GM13976 (cell line): ENCODE results near the gene CNBD2.
"Not testable (repeated sequence)": the region's sequence is repeated elsewhere in the genome, so short reads cannot be mapped to it uniquely, and the experiment has no call there.

Source experiments
- DNase-seq: peaks from one replicate; pipeline ENCODE4 v3.0.0; 2012; ENCODE audit warnings: low spot score
- in situ Hi-C: fragments of 300-500 bp; cut with MboI; formaldehyde crosslinking; loops from one replicate; pipeline ENCODE4 v1.12.0; 2022; ENCODE audit warnings: low sequenced_read_pairs, mixed read lengths, inconsistent platforms; ENCODE audit not compliant: unreplicated experiment
- TF ChIP-seq, protein P1 (sequence below): IDR thresholded peaks from 2 replicates; pipeline ENCODE4 v1.5.1; 2012; ENCODE audit warnings: borderline replicate concordance, mild to moderate bottlenecking; ENCODE audit not compliant: insufficient read depth; ENCODE audit errors: extremely low read depth, missing control alignments, control extremely low read depth

Gene CNBD2

DNA sequence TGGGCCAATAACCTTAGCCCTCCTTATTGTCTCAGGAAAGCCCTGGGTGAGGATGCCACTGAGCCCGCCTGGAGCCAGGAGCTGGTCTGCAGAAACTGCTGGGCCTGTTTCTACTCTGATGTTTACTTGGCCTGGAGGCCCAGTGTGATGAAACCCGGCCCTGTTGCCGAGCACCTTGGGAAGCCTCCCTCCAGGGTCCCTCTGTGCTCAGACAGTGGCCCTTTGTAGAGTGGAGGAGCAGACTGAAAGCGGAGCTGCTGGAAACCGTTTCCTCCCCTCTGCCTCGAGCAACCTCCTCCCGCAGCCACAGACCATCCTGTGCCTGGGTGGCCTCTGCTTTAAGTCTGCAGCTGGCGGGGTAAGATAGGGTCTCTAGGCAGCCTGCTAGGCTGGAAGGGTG, 102.1 kb downstream of the CNBD2 start:
- TF ChIP-seq, protein P1, sequence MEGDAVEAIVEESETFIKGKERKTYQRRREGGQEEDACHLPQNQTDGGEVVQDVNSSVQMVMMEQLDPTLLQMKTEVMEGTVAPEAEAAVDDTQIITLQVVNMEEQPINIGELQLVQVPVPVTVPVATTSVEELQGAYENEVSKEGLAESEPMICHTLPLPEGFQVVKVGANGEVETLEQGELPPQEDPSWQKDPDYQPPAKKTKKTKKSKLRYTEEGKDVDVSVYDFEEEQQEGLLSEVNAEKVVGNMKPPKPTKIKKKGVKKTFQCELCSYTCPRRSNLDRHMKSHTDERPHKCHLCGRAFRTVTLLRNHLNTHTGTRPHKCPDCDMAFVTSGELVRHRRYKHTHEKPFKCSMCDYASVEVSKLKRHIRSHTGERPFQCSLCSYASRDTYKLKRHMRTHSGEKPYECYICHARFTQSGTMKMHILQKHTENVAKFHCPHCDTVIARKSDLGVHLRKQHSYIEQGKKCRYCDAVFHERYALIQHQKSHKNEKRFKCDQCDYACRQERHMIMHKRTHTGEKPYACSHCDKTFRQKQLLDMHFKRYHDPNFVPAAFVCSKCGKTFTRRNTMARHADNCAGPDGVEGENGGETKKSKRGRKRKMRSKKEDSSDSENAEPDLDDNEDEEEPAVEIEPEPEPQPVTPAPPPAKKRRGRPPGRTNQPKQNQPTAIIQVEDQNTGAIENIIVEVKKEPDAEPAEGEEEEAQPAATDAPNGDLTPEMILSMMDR: no peak
- in situ Hi-C loops: no loop called here
- no peak for DNase-seq

GRCh38 chr20:36071848-36072247, 103.5 kb downstream of the CNBD2 start:
- TF ChIP-seq, protein P1: no peak
- in situ Hi-C loops: no loop called here
- no peak for DNase-seq

DNA sequence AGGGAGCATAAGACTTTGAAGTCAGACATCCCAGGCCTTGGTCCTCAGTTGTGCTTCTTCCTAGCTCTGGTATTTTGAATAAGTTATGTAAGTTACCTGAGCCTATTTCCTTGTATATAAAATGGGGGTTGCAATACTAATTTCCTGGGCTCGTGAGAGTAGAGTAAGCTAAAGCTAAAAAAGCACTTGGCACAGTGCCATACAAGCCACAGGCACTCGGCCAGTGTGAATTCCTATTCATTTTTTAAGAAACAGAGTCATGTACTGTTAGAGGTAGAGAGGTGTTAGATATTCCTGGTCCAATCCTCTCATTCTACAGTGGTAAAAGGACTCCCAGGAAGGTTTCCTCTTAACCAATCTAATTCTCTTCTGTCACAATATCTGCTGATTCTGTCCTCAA, 106.6 kb downstream of the CNBD2 start:
- in situ Hi-C loops: no loop called here
- TF ChIP-seq, protein P1: no peak
- DNase-seq: no peak

DNA sequence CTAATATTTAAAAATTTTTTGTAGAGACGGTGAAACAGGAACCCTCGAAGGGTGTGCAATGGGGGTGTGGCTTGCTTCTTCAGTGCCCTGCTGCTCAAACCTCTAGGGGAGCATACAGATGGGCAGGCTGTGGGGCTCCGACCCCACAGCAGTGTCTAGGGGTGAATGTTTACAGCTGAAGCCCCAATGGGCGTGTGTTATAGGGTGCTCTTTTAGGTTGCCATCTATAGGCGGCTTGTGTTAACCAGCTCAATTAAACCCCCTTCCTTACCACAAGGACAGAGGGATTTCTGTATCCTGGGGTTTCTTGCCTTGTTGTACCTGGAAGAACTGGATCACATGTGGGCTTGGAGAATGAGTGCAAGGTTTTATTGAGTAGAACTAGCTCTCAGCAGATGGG, 109.4 kb downstream of the CNBD2 start:
- DNase-seq, in situ Hi-C loops: not testable (repeated sequence)

DNA sequence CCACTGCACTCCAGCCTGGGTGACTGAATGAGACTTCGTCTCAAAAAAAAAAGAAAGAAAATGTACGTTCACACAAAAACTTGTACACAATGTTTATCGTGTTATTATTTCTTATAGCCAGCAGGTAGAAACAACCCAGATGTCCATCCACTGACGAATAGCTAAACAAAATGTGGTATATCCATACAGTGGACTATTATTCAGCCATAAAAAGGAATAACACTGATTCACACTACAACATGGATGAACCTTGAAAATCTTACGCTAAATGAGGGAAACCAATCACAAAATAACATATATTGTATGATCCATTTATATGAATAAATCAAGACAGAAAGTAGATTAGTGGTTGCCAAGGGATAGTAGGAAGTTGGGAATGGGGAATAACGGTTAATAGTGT, 111.1 kb downstream of the CNBD2 start:
- DNase-seq: no peak
- TF ChIP-seq, protein P1: no peak
- in situ Hi-C loops: no loop called here

- in situ Hi-C loops, DNase-seq: not testable (repeated sequence)
Observed at GRCh38 chr20:36079984-36080383, 111.6 kb downstream of the CNBD2 start.
